Endothelial cell of umbilical vein (primary cell): ENCODE results near the gene TRPV6. TPM values are rescaled to one million over a fixed set of nuclear protein-coding genes. Genes with fewer than 3 reads are reported as not detected.

Experiments used
- BruUV-seq: library from RNA; stranded (reverse); fragments of 400-500 nt; replicated peaks from 2 replicates; lab custom pipeline; 2021; lab: Mats Ljungman, UMichigan
- CTCF ChIA-PET: fragments of 300-600, 350-600 bp; sonication (Branson Sonifier 250); formaldehyde crosslinking; loops from one replicate; lab custom pipeline; 2021; ENCODE audit warnings: antibody characterized with exemption, inconsistent platforms; lab: Charles Lee
- POLR2A ChIA-PET: fragments of 300-600, 350-600 bp; sonication (Branson Sonifier 250); formaldehyde crosslinking; loops from one replicate; lab custom pipeline; 2021; ENCODE audit warnings: antibody characterized with exemption, inconsistent platforms; lab: Charles Lee
- DNase-seq: peaks from one replicate; pipeline ENCODE4 v3.0.0-alpha.2; 2011; ENCODE audit warnings: low read depth, low spot score
- FAIRE-seq: peaks from 2 replicates; lab custom pipeline; 2011; peaks lifted over from hg19 to GRCh38; lab: Jason Lieb, UNC
- H2AFZ ChIP-seq: 2 replicates; pipeline ENCODE4 v1.6.0; 2012; ENCODE audit warnings: low read depth, low read length, control low read depth, inconsistent platforms
- H3K27ac ChIP-seq: 2 replicates; pipeline ENCODE4 v1.5.1; 2011; ENCODE audit warnings: low read depth, mild to moderate bottlenecking, control low read depth, low read length, moderate library complexity; ENCODE audit not compliant: insufficient read depth
- H3K27me3 ChIP-seq, 2 experiments: 2 replicates each; pipeline versions ENCODE4 v1.6.0 to v1.6.1; 2011; ENCODE audit warnings: low read length in 2 of 2, mixed read lengths in 1 of 2; ENCODE audit not compliant: control insufficient read depth in 2 of 2, insufficient read depth in 2 of 2
- H3K36me3 ChIP-seq, 2 experiments: 2 replicates in 1 of 2; 3 replicates in 1 of 2; pipeline ENCODE4 v1.5.1; 2011; ENCODE audit warnings: low read length in 2 of 2, mild to moderate bottlenecking in 1 of 2, moderate library complexity in 1 of 2; ENCODE audit not compliant: control insufficient read depth in 2 of 2, insufficient read depth in 2 of 2; ENCODE audit errors: extremely low read depth in 1 of 2
- H3K4me1 ChIP-seq: 3 replicates; pipeline ENCODE4 v1.5.1; 2011; ENCODE audit warnings: mild to moderate bottlenecking, low read length; ENCODE audit not compliant: control insufficient read depth, insufficient read depth; ENCODE audit errors: extremely low read depth
- H3K4me2 ChIP-seq: 2 replicates; pipeline ENCODE4 v1.6.1; 2011; ENCODE audit warnings: low read length, control low read depth, mixed read lengths; ENCODE audit not compliant: insufficient read depth
- H3K4me3 ChIP-seq, 3 experiments: fragments of 200-600 bp in 1 of 3; sonication (generic), shearing (Covaris generic) in 1 of 3; replicated peaks in 1 of 3; 2 replicates each; pipeline ENCODE4 v1.5.1; 2011 to 2016; ENCODE audit warnings: control low read depth in 3 of 3, low read length in 3 of 3, mild to moderate bottlenecking in 2 of 3, inconsistent platforms in 1 of 3, low read depth in 1 of 3, moderate library complexity in 1 of 3; ENCODE audit not compliant: insufficient read depth in 1 of 3
- H3K79me2 ChIP-seq: 2 replicates; pipeline ENCODE4 v1.6.0; 2012; ENCODE audit warnings: low read length, inconsistent platforms; ENCODE audit not compliant: control insufficient read depth, insufficient read depth
- H3K9ac ChIP-seq: replicated peaks from 2 replicates; pipeline ENCODE3; 2011; ENCODE audit warnings: low read length, control low read depth; ENCODE audit not compliant: insufficient read depth; ENCODE audit errors: extremely low read depth
- H3K9me1 ChIP-seq: replicated peaks from 3 replicates; pipeline ENCODE4 v1.6.0; 2011; ENCODE audit warnings: mild to moderate bottlenecking, low read length; ENCODE audit not compliant: control insufficient read depth, insufficient read depth; ENCODE audit errors: extremely low read depth
- H3K9me3 ChIP-seq: replicated peaks from 2 replicates; pipeline ENCODE4 v1.5.1; 2012; ENCODE audit warnings: low read length, inconsistent platforms; ENCODE audit not compliant: control insufficient read depth, insufficient read depth
- H4K20me1 ChIP-seq: replicated peaks from 2 replicates; pipeline ENCODE3; 2011; ENCODE audit warnings: mild to moderate bottlenecking, low read length; ENCODE audit not compliant: control insufficient read depth, insufficient read depth; ENCODE audit errors: extremely low read depth
- EZH2 ChIP-seq: IDR thresholded peaks from 2 replicates; pipeline ENCODE4 v1.6.1; 2012; ENCODE audit warnings: borderline replicate concordance, low read depth, mild to moderate bottlenecking, moderate library complexity, low read length, inconsistent platforms; ENCODE audit not compliant: severe bottlenecking
- FOS ChIP-seq: IDR thresholded peaks from 2 replicates; pipeline ENCODE4 v1.6.1; 2011; ENCODE audit warnings: mild to moderate bottlenecking, low read length, moderate library complexity, borderline replicate concordance; ENCODE audit not compliant: insufficient read depth
- GATA2 ChIP-seq: IDR thresholded peaks from 2 replicates; pipeline ENCODE4 v1.7.0; 2011; ENCODE audit warnings: low read depth, mild to moderate bottlenecking, moderate library complexity, mixed read lengths, low read length; ENCODE audit not compliant: insufficient read length, insufficient read depth
- JUN ChIP-seq: IDR thresholded peaks from 2 replicates; pipeline ENCODE4 v1.6.1; 2011; ENCODE audit warnings: borderline replicate concordance, low read depth; ENCODE audit not compliant: insufficient read length, insufficient read depth
- MYC ChIP-seq: IDR thresholded peaks from one replicate; pipeline ENCODE4 v1.6.1; 2011; ENCODE audit warnings: mild to moderate bottlenecking, low read depth, low read length
- POLR2A ChIP-seq: IDR thresholded peaks from 2 replicates; pipeline ENCODE4 v1.6.1; 2012; ENCODE audit warnings: low read depth, mild to moderate bottlenecking, control low read depth, low read length
- POLR2AphosphoS5 ChIP-seq: IDR thresholded peaks from 2 replicates; pipeline ENCODE4 v1.6.1; 2012; ENCODE audit warnings: low read depth, mild to moderate bottlenecking, control low read depth, low read length, moderate library complexity; ENCODE audit not compliant: insufficient read depth
- dilution Hi-C: fragments of 300-500 bp; cut with MboI; formaldehyde crosslinking; loops from one replicate; pipeline ENCODE4 v1.15.0; 2019; ENCODE audit warnings: low sequenced_read_pairs; ENCODE audit not compliant: extremely low pct_ligation_motif_present
- intact Hi-C: fragments of 100-400 bp; cut with micrococcal nuclease; formaldehyde crosslinking; loops from one replicate; pipeline ENCODE4 v1.10.0; 2022
- polyA plus RNA-seq, 4 experiments: library from polyadenylated mRNA; depleted of rRNA in 3 of 4; stranded (reverse) in 3 of 4; unstranded in 1 of 4; fragments of >200 nt; gene quantifications; 2 replicates each; pipeline versions ENCODE4 v1.2.1 to v1.2.3, GENCODE V29; 2011 to 2012; ENCODE audit warnings: missing spikeins in 1 of 4
- total RNA-seq: library from RNA; stranded (reverse); gene quantifications from 2 replicates; pipeline ENCODE4 v1.2.3, GENCODE V29; 2021
- TF ChIP-seq, protein P1 (sequence below): IDR thresholded peaks from 2 replicates; pipeline ENCODE4 v1.6.1; 2011; ENCODE audit not compliant: insufficient read depth, insufficient read length
- TF ChIP-seq, protein P2 (sequence below), 2 donors: IDR thresholded peaks; 1 replicate in 1 of 2; 2 replicates in 1 of 2; pipeline ENCODE4 v1.5.1; 2011; ENCODE audit warnings: low read length in 2 of 2, mild to moderate bottlenecking in 2 of 2, moderate library complexity in 2 of 2, control low read depth in 1 of 2, inconsistent platforms in 1 of 2, low read depth in 1 of 2; ENCODE audit not compliant: insufficient read depth in 1 of 2; ENCODE audit errors: extremely low read depth in 1 of 2

The TRPV6 gene
- total and polyA plus RNA-seq, 2 donors (not counting 3 experiments of a cell fraction or from before 2014, with no cell fraction given): not detected

DNA sequence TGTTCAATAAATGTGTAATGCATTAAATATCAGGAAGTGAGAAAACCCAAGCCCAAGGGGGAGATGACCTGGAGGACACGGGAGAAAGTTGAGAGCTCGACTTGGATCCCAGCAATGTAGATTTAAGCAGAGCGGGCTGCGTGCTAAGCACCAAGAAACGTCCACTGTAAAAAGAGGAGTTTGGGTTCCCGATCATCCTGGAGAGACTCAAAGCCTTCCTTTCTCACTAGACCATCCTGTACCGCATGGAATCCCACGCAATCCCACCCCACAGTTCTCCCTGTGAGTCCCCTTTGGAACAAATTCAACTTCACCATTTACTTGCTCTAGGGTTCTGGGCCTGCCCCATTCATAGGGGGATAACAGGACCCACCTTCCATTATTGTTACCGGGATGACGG is 2.4 kb downstream of the TRPV6 start:
- TF ChIP-seq POLR2AphosphoS5: no peak
- TF ChIP-seq FOS: no peak
- TF ChIP-seq EZH2: no peak
- TF ChIP-seq, protein P1, sequence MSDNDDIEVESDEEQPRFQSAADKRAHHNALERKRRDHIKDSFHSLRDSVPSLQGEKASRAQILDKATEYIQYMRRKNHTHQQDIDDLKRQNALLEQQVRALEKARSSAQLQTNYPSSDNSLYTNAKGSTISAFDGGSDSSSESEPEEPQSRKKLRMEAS: no peak
- TF ChIP-seq GATA2: no peak
- no peak for TF ChIP-seq POLR2A
- TF ChIP-seq, protein P2, sequence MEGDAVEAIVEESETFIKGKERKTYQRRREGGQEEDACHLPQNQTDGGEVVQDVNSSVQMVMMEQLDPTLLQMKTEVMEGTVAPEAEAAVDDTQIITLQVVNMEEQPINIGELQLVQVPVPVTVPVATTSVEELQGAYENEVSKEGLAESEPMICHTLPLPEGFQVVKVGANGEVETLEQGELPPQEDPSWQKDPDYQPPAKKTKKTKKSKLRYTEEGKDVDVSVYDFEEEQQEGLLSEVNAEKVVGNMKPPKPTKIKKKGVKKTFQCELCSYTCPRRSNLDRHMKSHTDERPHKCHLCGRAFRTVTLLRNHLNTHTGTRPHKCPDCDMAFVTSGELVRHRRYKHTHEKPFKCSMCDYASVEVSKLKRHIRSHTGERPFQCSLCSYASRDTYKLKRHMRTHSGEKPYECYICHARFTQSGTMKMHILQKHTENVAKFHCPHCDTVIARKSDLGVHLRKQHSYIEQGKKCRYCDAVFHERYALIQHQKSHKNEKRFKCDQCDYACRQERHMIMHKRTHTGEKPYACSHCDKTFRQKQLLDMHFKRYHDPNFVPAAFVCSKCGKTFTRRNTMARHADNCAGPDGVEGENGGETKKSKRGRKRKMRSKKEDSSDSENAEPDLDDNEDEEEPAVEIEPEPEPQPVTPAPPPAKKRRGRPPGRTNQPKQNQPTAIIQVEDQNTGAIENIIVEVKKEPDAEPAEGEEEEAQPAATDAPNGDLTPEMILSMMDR (IDR thresholded peaks at IDR 0.05; ENCODE audit: extremely low read depth in 1 of 2, insufficient read depth in 1 of 2, low read depth in 1 of 2, low read length in 2 of 2): no peak
- TF ChIP-seq MYC: no peak
- TF ChIP-seq JUN: no peak
- dilution Hi-C loops (no loop called here), intact Hi-C loops (no loop called here)
- no peaks in the 10 kb centered on the region for H4K20me1 ChIP-seq
- no peaks in the 10 kb centered on the region for H3K27me3 ChIP-seq
- no peak overlapping the region for H2AFZ ChIP-seq
- H3K4me2 ChIP-seq: no peak overlapping the region
- no peaks in the 10 kb centered on the region for H3K79me2 ChIP-seq
- H3K27ac ChIP-seq: no peak overlapping the region
- FAIRE-seq: no peak
- H3K4me3 ChIP-seq: no peak overlapping the region
- DNase-seq: no peak
- ChIA-PET CTCF (interaction anchor here (1.4 to 1.5 kb wide), 2 partner anchors 10 to 332 kb away, joined by 4 to 9 read pairs; no protein-coding TSS in a partner anchor), POLR2A (no interaction called here)
- no peaks in the 10 kb centered on the region for H3K9me1 ChIP-seq
- BruUV-seq: no TSS peak
- no peaks in the 10 kb centered on the region for H3K36me3 ChIP-seq
- no peaks in the 10 kb centered on the region for H3K4me1 ChIP-seq
- no peak overlapping the region for H3K9ac ChIP-seq
- no peaks in the 10 kb centered on the region for H3K9me3 ChIP-seq
